K562 (cell line): ENCODE data around the gene TESK2. TPM values are rescaled to one million over a fixed set of nuclear protein-coding genes. Genes with fewer than 3 reads are reported as not detected.

ENCODE experiments used
- BRD9 ChIP-seq: fragments of 450-650 bp; IDR thresholded peaks from 2 replicates; pipeline ENCODE4 v1.6.1; 2018; ENCODE audit warnings: low read depth; ENCODE audit not compliant: partially characterized antibody
- ERF ChIP-seq: fragments of 450-650 bp; formaldehyde crosslinking; IDR thresholded peaks from 2 replicates; pipeline ENCODE4 v1.4.0; 2020; ENCODE audit warnings: mild to moderate bottlenecking, mixed read lengths
- HINFP ChIP-seq: fragments of 450-650 bp; conservative IDR thresholded peaks from 2 replicates; pipeline ENCODE4 v1.6.1; 2016; ENCODE audit warnings: missing genetic modification characterization, low read depth, mild to moderate bottlenecking, control low read depth, missing compliant biosample characterization
- HIVEP1 ChIP-seq: fragments of 250-450 bp; sonication (Bioruptor Pico); IDR thresholded peaks from 2 replicates; pipeline ENCODE4 v1.4.0; 2020; ENCODE audit warnings: mild to moderate bottlenecking
- HMG20B ChIP-seq: fragments of 250-450 bp; sonication (Bioruptor Pico); IDR thresholded peaks from 2 replicates; pipeline ENCODE4 v1.5.0; 2021; ENCODE audit warnings: mild to moderate bottlenecking
- IRF1 ChIP-seq: sonication (generic); formaldehyde crosslinking; IDR thresholded peaks from 2 replicates; pipeline ENCODE4 v1.8.0; 2022; ENCODE audit warnings: missing genetic modification reagents, mild to moderate bottlenecking, borderline replicate concordance
- KDM1A ChIP-seq, 2 experiments: fragments of 450-650 bp; IDR thresholded peaks; 2 replicates each; pipeline ENCODE4 v1.6.1; 2016; ENCODE audit warnings: mild to moderate bottlenecking in 2 of 2
- L3MBTL2 ChIP-seq: fragments of 450-650 bp; IDR thresholded peaks from 2 replicates; pipeline ENCODE4 v1.6.1; 2016; ENCODE audit warnings: mild to moderate bottlenecking, moderate library complexity
- LEF1 ChIP-seq: fragments of 450-650 bp; IDR thresholded peaks from 2 replicates; pipeline ENCODE4 v1.6.1; 2016; ENCODE audit warnings: mild to moderate bottlenecking
- MCM3 ChIP-seq: fragments of 450-650 bp; IDR thresholded peaks from 2 replicates; pipeline ENCODE4 v1.6.1; 2016
- MLX ChIP-seq, 2 experiments: fragments of 450-650 bp in 1 of 2; sonication (generic) in 1 of 2; formaldehyde crosslinking; conservative IDR thresholded peaks; 2 replicates each; pipeline versions ENCODE4 v1.4.0 to v1.8.1; 2020 to 2022; ENCODE audit warnings: mild to moderate bottlenecking in 1 of 2, missing genetic modification reagents in 1 of 2
- NBN ChIP-seq: fragments of 450-650 bp; IDR thresholded peaks from 2 replicates; pipeline ENCODE4 v1.6.1; 2016; ENCODE audit warnings: low read depth, mild to moderate bottlenecking
- POLR2AphosphoS5 ChIP-seq: IDR thresholded peaks from 2 replicates; pipeline ENCODE4 v1.6.1; 2011; ENCODE audit warnings: mild to moderate bottlenecking, low read depth, low read length, moderate library complexity; ENCODE audit not compliant: control insufficient read depth, insufficient read depth
- SP1 ChIP-seq: sonication (generic); formaldehyde crosslinking; IDR thresholded peaks from 2 replicates; pipeline ENCODE4 v1.8.1; 2022; ENCODE audit warnings: mild to moderate bottlenecking, missing genetic modification reagents
- SRF ChIP-seq, 2 experiments: fragments of 250-450, 450-650 bp in 1 of 2; sonication (Bioruptor Pico) in 1 of 2; sonication (generic) in 1 of 2; formaldehyde crosslinking; IDR thresholded peaks; 2 replicates each; pipeline versions ENCODE4 v1.5.0 to v1.5.1; 2020 to 2022; ENCODE audit warnings: mild to moderate bottlenecking in 1 of 2, missing genetic modification reagents in 1 of 2
- YY1 ChIP-seq, 3 experiments: IDR thresholded peaks; 2 replicates each; pipeline ENCODE4 v1.6.1; 2011; ENCODE audit warnings: low read length in 2 of 3, mild to moderate bottlenecking in 2 of 3, moderate library complexity in 2 of 3, borderline replicate concordance in 1 of 3, control low read depth in 1 of 3, low read depth in 1 of 3; ENCODE audit not compliant: insufficient read depth in 3 of 3, insufficient replicate concordance in 2 of 3, control insufficient read depth in 1 of 3, insufficient read length in 1 of 3; ENCODE audit errors: extremely low read depth in 1 of 3
- ZBTB7A ChIP-seq: IDR thresholded peaks from 2 replicates; pipeline ENCODE4 v1.6.1; 2011; ENCODE audit warnings: low read depth, mild to moderate bottlenecking, low read length, moderate library complexity, borderline replicate concordance; ENCODE audit not compliant: control insufficient read depth
- ZNF197 ChIP-seq: fragments of 200-800 bp; sonication (Bioruptor generic); IDR thresholded peaks from 2 replicates; pipeline ENCODE4 v1.6.1; 2016; ENCODE audit warnings: low read depth, missing genetic modification characterization, missing compliant biosample characterization
- ZNF408 ChIP-seq: fragments of 250-450 bp; sonication (Bioruptor Pico); IDR thresholded peaks from 2 replicates; pipeline ENCODE4 v1.4.0; 2020; ENCODE audit warnings: low read depth, mild to moderate bottlenecking, moderate library complexity
- ZNF507 ChIP-seq: conservative IDR thresholded peaks from 2 replicates; pipeline ENCODE4 v1.6.1; 2017; ENCODE audit warnings: missing genetic modification characterization, missing compliant biosample characterization
- ZNF639 ChIP-seq, 2 experiments: fragments of 200-800 bp in 1 of 2; sonication (Bioruptor generic) in 1 of 2; sonication (generic) in 1 of 2; formaldehyde crosslinking in 1 of 2; IDR thresholded peaks in 1 of 2; conservative IDR thresholded peaks in 1 of 2; 2 replicates each; pipeline versions ENCODE4 v1.5.0 to v1.6.1; 2016 to 2020; ENCODE audit warnings: missing compliant biosample characterization in 1 of 2, missing genetic modification characterization in 1 of 2, missing genetic modification reagents in 1 of 2
- ZNF766 ChIP-seq: fragments of 200-800 bp; sonication (Bioruptor generic); conservative IDR thresholded peaks from 2 replicates; pipeline ENCODE4 v1.6.1; 2016; ENCODE audit warnings: missing genetic modification characterization, missing compliant biosample characterization
- polyA plus RNA-seq, 8 experiments: library from polyadenylated mRNA; depleted of rRNA in 4 of 8; stranded (reverse) in 5 of 8; unstranded in 3 of 8; fragments of >200 nt; fragmentation: Nextera tagmentation in 2 of 8; fragmentation: Illumina TruSeq in 1 of 8; extraction: Ambion mirVana in 2 of 8; extraction: Trizol in 1 of 8; gene quantifications; 2 replicates each; pipeline versions ENCODE4 v1.2.1 to v1.2.3, GENCODE V29; 2011 to 2014; ENCODE audit warnings: inconsistent platforms in 1 of 8, missing spikeins in 1 of 8
- total RNA-seq, 7 experiments: library from RNA; depleted of rRNA in 6 of 7; stranded (reverse); fragments of >200 nt in 6 of 7; fragmentation: Illumina TruSeq in 2 of 7; extraction: Trizol in 2 of 7; gene quantifications; 2 replicates each; pipeline versions ENCODE4 v1.2.1 to v1.2.3, GENCODE V29; 2011 to 2021; ENCODE audit warnings: low replicate concordance in 1 of 7

The TESK2 gene
- total and polyA plus RNA-seq, 9 of the 15 experiments (the other 6 are each of a cell fraction or from before 2014, with no cell fraction given), result 1.6 to 5.3 (median 3.7) TPM

- TF ChIP-seq MCM3 (no peak), ERF (CRISPR knock-in tag) (peak; percentile 81), BRD9 (peak; percentile 86), ZNF408 (no peak), ZNF507 (tag) (no peak), ZNF197 (CRISPR knock-in tag) (0 out of 2 replicates have a peak, but pooled peaks have one; percentile 32), IRF1 (no peak), HINFP (tag) (no peak), KDM1A (IDR thresholded peaks at IDR 0.05) (no peak; a peak in 1 of 4 replicates), HIVEP1 (no peak), POLR2AphosphoS5 (peak; percentile 65), LEF1 (peak; percentile 100), ZNF639 (CRISPR knock-in tag; conservative IDR thresholded peaks at IDR 0.05 in 1 of 2, IDR thresholded peaks at IDR 0.05 in 1 of 2) (peak in 1 of 2 experiments; percentile 79; a peak in 2 of 4 replicates), L3MBTL2 (peak; percentile 49), YY1 (IDR thresholded peaks at IDR 0.05; ENCODE audit: borderline replicate concordance in 1 of 3, control insufficient read depth in 1 of 3, extremely low read depth in 1 of 3, insufficient read depth in 3 of 3, insufficient read length in 1 of 3, insufficient replicate concordance in 2 of 3, low read depth in 1 of 3, low read length in 2 of 3) (peak; percentile 28 to 71 (median 57)), MLX (CRISPR knock-in tag; conservative IDR thresholded peaks at IDR 0.05) (peak; percentile 12 to 92; a peak in 2 of 4 replicates), ZBTB7A (peak; percentile 75; the same call in 1 of the 2 replicates), NBN (peak; percentile 87), ZNF766 (CRISPR knock-in tag) (peak; percentile 65; the same call in 1 of the 2 replicates), HMG20B (CRISPR knock-in tag) (no peak), SP1 (CRISPR knock-in tag) (peak; percentile 98), SRF (CRISPR knock-in tag; IDR thresholded peaks at IDR 0.05) (peak in 1 of 2 experiments; percentile 85; a peak in 2 of 4 replicates)
Observed at GRCh38 chr1:45303520-45304310, 187.2 kb downstream of the TESK2 start (continued).
